HAP-1 (cell line): ENCODE results near the gene KCNQ1.
A peak's percentile ranks its signal among the peaks of the same experiment; 100 is the strongest.

Experiments used
- DNase-seq, 2 experiments: peaks; one replicate each; pipeline ENCODE4 v3.0.0-alpha.2; 2016 to 2020; ENCODE audit warnings: low spot score in 2 of 2
- H3K27me3 ChIP-seq: fragments of 250-450 bp; sonication (Bioruptor Pico); 2 replicates; pipeline ENCODE4 v1.5.1; 2020; ENCODE audit warnings: low read depth, mild to moderate bottlenecking, moderate library complexity
- H3K36me3 ChIP-seq: fragments of 250-450 bp; sonication (Bioruptor Pico); replicated peaks from 2 replicates; pipeline ENCODE4 v1.5.1; 2020; ENCODE audit warnings: mild to moderate bottlenecking
- H3K4me1 ChIP-seq: fragments of 250-450 bp; sonication (Bioruptor Pico); 2 replicates; pipeline ENCODE4 v1.5.1; 2020; ENCODE audit warnings: mild to moderate bottlenecking
- H3K4me3 ChIP-seq: fragments of 250-450 bp; sonication (Bioruptor Pico); 2 replicates; pipeline ENCODE4 v1.5.1; 2020; ENCODE audit warnings: mild to moderate bottlenecking, moderate library complexity
- H3K9me3 ChIP-seq: fragments of 250-450 bp; sonication (Bioruptor Pico); 2 replicates; pipeline ENCODE4 v1.5.1; 2020; ENCODE audit warnings: mild to moderate bottlenecking, moderate library complexity
- in situ Hi-C: fragments of 300-500 bp; cut with MboI; formaldehyde crosslinking; loops from 3 replicates; pipeline ENCODE4 v1.14.3; 2020; ENCODE audit warnings: low sequenced_read_pairs, inconsistent platforms, mixed read lengths

KCNQ1 gene

DNA sequence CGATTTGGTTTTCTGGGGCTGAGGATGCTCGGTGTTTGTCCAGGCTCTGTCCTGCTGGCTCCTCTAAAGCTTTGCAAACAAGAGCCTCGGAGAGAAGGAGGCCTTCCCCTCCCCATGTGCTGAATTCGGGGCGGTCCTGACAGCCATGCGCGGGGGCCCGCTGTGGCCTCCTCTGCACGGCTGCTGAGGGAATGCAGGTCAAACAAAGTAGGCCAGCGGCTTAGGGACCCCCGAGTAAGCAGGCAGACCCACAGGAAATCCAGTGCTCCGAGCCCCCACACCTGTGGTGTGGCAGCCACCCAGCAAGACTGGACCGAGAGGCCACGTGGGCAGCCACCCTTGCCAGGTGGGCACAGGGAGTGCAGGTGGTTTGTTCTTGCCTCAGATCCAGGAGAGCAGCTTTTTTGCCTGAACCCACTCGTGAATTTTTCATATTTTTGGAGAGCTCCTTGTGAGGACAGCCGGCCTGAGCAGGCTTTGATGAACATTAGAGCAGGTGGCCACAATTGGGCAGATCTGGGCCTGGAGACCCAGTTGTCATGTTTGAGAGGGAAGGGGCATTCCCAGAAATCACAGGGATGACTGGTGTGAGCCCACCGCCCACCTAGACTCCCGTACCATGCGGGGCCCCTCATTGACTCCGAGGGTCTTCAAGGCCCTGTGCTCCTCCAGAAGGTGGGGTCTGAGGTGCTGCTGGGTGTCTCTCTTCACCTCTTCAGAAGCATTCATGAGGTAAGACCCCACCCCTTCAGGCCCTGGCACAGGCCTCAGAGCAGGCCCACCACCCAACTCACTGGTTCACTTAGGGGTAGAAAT lies 298.0 kb downstream of the KCNQ1 start:
- Histone ChIP-seq H3K36me3 (no peaks in the 10 kb centered on the region), H3K27me3 (no peaks in the 10 kb centered on the region), H3K4me1 (no peaks in the 10 kb centered on the region), H3K9me3 (no peaks in the 10 kb centered on the region), H3K4me3 (no peak overlapping the region)
- in situ Hi-C loops = no loop called here
- DNase-seq = no peak

DNA sequence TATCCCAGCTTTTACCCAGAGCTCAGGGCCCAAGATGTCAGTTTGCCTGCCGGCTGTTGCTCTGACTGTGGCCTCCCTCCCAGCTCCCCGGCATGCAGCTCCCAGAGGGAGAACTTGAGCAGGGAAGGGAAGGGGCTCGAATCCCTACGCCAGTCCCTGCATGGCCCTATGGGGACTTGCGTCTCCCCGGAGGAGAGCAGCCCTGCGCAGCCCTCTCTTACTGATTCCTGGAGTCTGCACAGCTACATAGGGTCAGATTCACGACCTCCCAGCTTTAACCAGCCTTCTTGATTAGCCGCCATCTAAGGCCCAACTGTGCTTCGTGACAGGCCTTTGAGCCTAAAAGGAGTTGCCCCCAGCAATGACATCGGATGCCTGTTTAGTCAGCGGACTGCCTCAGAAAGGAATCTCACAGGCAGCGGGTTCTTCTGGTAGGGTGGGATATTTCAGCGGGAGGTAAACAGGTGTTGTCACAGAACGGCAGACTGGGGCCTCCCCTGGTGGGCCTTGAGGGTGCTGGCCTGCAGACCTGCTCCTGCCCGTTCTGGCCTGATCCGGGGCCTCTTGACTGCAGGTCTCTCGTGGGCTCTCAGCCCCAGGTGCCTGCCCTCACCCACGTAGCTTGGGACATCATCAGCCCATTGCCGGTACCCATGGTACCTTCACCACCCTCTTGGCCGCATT lies 298.8 kb downstream of the KCNQ1 start:
- Histone ChIP-seq H3K4me1 (no peaks in the 10 kb centered on the region), H3K36me3 (no peaks in the 10 kb centered on the region), H3K9me3 (no peaks in the 10 kb centered on the region), H3K4me3 (no peak overlapping the region), H3K27me3 (no peaks in the 10 kb centered on the region)
- in situ Hi-C loops = no loop called here
- no peak for DNase-seq

- no peaks in the 10 kb centered on the region for H3K4me1 ChIP-seq
- DNase-seq = no peak
- no peaks in the 10 kb centered on the region for H3K9me3 ChIP-seq
- no peak overlapping the region for H3K4me3 ChIP-seq
- in situ Hi-C loops = no loop called here
- H3K27me3 ChIP-seq = no peaks in the 10 kb centered on the region
- no peaks in the 10 kb centered on the region for H3K36me3 ChIP-seq
These were observed 299.4 kb downstream of the KCNQ1 start for GRCh38 chr11:2744166-2744565.

GRCh38 chr11:2745511-2745910 lies 300.7 kb downstream of the KCNQ1 start:
- H3K4me3 ChIP-seq = no peak overlapping the region
- no peaks in the 10 kb centered on the region for H3K4me1 ChIP-seq
- in situ Hi-C loops = no loop called here
- no peaks in the 10 kb centered on the region for H3K27me3 ChIP-seq
- no peaks in the 10 kb centered on the region for H3K9me3 ChIP-seq
- DNase-seq = no peak
- no peaks in the 10 kb centered on the region for H3K36me3 ChIP-seq

- no peak for DNase-seq
- Histone ChIP-seq H3K4me1 (no peaks in the 10 kb centered on the region), H3K27me3 (no peaks in the 10 kb centered on the region), H3K9me3 (no peaks in the 10 kb centered on the region), H3K36me3 (no peaks in the 10 kb centered on the region), H3K4me3 (no peak overlapping the region)
- in situ Hi-C loops = no loop called here
These were observed 301.8 kb downstream of the KCNQ1 start for GRCh38 chr11:2746401-2747247.

GRCh38 chr11:2747248-2748027 lies 302.6 kb downstream of the KCNQ1 start:
- H3K9me3 ChIP-seq = no peaks in the 10 kb centered on the region
- no peak overlapping the region for H3K4me3 ChIP-seq
- no peaks in the 10 kb centered on the region for H3K36me3 ChIP-seq
- H3K27me3 ChIP-seq = no peaks in the 10 kb centered on the region
- DNase-seq = no peak
- in situ Hi-C loops = no loop called here
- H3K4me1 ChIP-seq = no peaks in the 10 kb centered on the region

DNA sequence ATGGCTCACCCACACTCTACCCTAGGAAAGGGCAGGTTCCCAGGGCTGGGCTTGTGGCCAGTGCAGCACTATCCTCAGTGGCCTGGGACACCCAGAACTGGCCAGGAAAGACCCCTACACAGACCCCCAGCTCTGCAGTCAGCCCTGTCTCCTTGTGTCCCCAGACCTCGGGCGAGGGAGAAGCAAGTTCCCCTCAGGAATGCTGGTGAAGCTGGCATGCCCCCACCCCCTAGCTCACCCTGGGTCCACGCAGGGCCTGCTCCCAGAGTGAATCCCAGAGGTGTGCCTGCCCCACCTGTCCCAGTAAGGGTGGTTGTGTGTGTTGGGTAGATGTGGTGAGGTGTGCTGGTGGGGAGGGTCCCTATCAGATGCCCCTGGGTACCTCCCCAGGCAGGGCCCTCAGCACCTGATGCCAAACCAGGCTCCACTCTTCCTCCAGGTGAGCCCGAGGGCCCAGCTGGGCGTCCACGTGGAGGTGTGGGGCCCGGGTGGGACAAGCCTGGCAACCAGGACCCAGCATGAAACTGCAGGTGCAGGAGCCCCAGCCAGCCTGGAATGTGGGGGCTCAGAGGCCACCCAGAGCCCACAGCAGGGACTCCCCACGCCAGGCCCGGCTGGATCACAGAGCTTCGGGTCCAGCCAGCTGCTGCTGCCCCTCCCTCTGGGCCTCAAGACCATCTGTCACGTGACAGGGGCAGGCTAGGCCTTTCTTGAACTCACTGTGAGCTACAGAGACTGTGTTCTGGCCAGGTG lies 303.4 kb downstream of the KCNQ1 start:
- no peaks in the 10 kb centered on the region for H3K36me3 ChIP-seq
- DNase-seq = no peak
- no peaks in the 10 kb centered on the region for H3K9me3 ChIP-seq
- in situ Hi-C loops = no loop called here
- H3K4me3 ChIP-seq = no peak overlapping the region
- H3K27me3 ChIP-seq = no peaks in the 10 kb centered on the region
- H3K4me1 ChIP-seq = no peaks in the 10 kb centered on the region

DNA sequence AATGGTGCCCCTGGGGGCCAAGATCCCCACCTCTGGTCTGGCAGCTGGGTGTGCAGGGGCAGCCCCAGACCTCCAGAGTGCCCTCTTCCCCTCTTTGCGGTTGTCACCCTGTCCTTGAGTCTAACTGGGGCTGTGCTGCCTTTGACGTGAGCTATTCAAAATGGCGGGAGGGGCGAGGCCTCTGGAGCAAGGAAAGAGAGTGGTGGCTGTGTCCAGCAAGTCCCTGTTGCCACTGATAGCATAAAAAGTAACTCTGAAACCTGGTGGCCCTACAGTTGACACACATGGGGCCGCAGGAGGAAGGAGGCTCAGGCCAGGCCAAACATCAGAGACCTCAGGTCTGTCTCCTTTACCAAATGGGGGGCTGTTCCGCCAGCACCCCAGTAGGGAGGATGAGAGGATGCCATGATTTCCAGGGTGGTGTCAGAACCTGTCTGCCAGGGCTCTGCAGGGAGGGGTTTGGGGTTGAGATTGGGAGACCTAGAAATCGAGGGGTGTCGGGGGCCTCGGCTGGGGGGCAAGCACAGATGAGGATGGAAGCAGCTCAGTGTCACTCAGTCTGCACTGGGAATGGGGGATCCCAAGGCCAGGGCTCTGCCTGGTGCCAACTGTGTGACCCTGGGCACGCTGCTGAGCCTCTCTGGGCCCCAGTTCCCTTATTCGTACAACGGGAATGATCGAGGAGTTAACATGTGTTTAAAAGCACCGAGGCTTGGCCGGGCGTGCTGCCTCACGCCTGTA lies 304.2 kb downstream of the KCNQ1 start:
- Histone ChIP-seq H3K36me3 (no peaks in the 10 kb centered on the region), H3K4me1 (no peaks in the 10 kb centered on the region), H3K4me3 (no peak overlapping the region), H3K27me3 (no peaks in the 10 kb centered on the region), H3K9me3 (no peaks in the 10 kb centered on the region)
- DNase-seq = no peak
- in situ Hi-C loops = no loop called here

- H3K36me3 ChIP-seq = no peaks in the 10 kb centered on the region
- H3K4me1 ChIP-seq = no peaks in the 10 kb centered on the region
- no peak for DNase-seq
- no peaks in the 10 kb centered on the region for H3K27me3 ChIP-seq
- H3K4me3 ChIP-seq = no peak overlapping the region
- no peaks in the 10 kb centered on the region for H3K9me3 ChIP-seq
- in situ Hi-C loops = no loop called here
These were observed 305.4 kb downstream of the KCNQ1 start for GRCh38 chr11:2750101-2750681.

GRCh38 chr11:2750682-2751522 lies 306.1 kb downstream of the KCNQ1 start:
- H3K9me3 ChIP-seq = no peaks in the 10 kb centered on the region
- in situ Hi-C loops = no loop called here
- peak in 1 of 2 experiments; percentile 63 for DNase-seq
- no peaks in the 10 kb centered on the region for H3K27me3 ChIP-seq
- H3K4me3 ChIP-seq = no peak overlapping the region
- no peaks in the 10 kb centered on the region for H3K36me3 ChIP-seq
- no peaks in the 10 kb centered on the region for H3K4me1 ChIP-seq

- in situ Hi-C loops = no loop called here
- no peaks in the 10 kb centered on the region for H3K9me3 ChIP-seq
- no peak overlapping the region for H3K4me3 ChIP-seq
- no peaks in the 10 kb centered on the region for H3K27me3 ChIP-seq
- H3K4me1 ChIP-seq = no peaks in the 10 kb centered on the region
- H3K36me3 ChIP-seq = no peaks in the 10 kb centered on the region
- DNase-seq = no peak
These were observed 306.9 kb downstream of the KCNQ1 start for GRCh38 chr11:2751523-2752203.
